Stimulated activated CD8-positive, alpha-beta memory T cell treated with anti-CD3 and anti-CD28 coated beads, Interleukin-2, amount 100 ng/mL, for 48 hours (primary cell): Measurements from ENCODE around the gene ACP3.
"Not testable (repeated sequence)": the region's sequence is repeated elsewhere in the genome, so short reads cannot be mapped to it uniquely, and the experiment has no call there.

Source experiments
- DNase-seq, 2 donors: peaks; one replicate each; pipeline ENCODE4 v3.0.0-alpha.2; 2020; ENCODE audit warnings: low read depth in 2 of 2

ACP3 gene

GRCh38 chr3:132360717-132361116 lies 43.5 kb downstream of the ACP3 start:
- no peak for DNase-seq

GRCh38 chr3:132362329-132362728 lies 45.1 kb downstream of the ACP3 start:
- DNase-seq: no peak

- DNase-seq: no peak
Measured at GRCh38 chr3:132368515-132368914, 51.3 kb downstream of the ACP3 start.

GRCh38 chr3:132368962-132369361 lies 51.8 kb downstream of the ACP3 start:
- no peak for DNase-seq

GRCh38 chr3:132376945-132377354 lies 59.7 kb downstream of the ACP3 start:
- not testable (repeated sequence) for DNase-seq

- DNase-seq: no peak
Measured at GRCh38 chr3:132378048-132378762, 61.0 kb downstream of the ACP3 start.

- DNase-seq: no peak
Measured at GRCh38 chr3:132378846-132379245, 61.6 kb downstream of the ACP3 start.

GRCh38 chr3:132380920-132381319 lies 63.7 kb downstream of the ACP3 start:
- DNase-seq: no peak

- no peak for DNase-seq
Measured at GRCh38 chr3:132381348-132381944, 64.2 kb downstream of the ACP3 start.

GRCh38 chr3:132382267-132382666 lies 65.1 kb downstream of the ACP3 start:
- DNase-seq: no peak

- DNase-seq: no peak
Measured at GRCh38 chr3:132382688-132383194, 65.5 kb downstream of the ACP3 start.

- DNase-seq: no peak
Measured at GRCh38 chr3:132386259-132386658, 69.1 kb downstream of the ACP3 start.

- not testable (repeated sequence) for DNase-seq
Measured at GRCh38 chr3:132392675-132393074, 75.5 kb downstream of the ACP3 start.

GRCh38 chr3:132394320-132394719 lies 77.1 kb downstream of the ACP3 start:
- no peak for DNase-seq

- DNase-seq: no peak
Measured at GRCh38 chr3:132395126-132395525, 77.9 kb downstream of the ACP3 start.

- DNase-seq: no peak
Measured at GRCh38 chr3:132396255-132396654, 79.0 kb downstream of the ACP3 start.

- not testable (repeated sequence) for DNase-seq
Measured at GRCh38 chr3:132396776-132397175, 79.6 kb downstream of the ACP3 start.

GRCh38 chr3:132399054-132399929 lies 82.1 kb downstream of the ACP3 start:
- no peak for DNase-seq

- DNase-seq: no peak
Measured at GRCh38 chr3:132401255-132401654, 84.0 kb downstream of the ACP3 start.

GRCh38 chr3:132404276-132404675 lies 87.1 kb downstream of the ACP3 start:
- no peak for DNase-seq

- no peak for DNase-seq
Measured at GRCh38 chr3:132405188-132405587, 88.0 kb downstream of the ACP3 start.

- DNase-seq: no peak
Measured at GRCh38 chr3:132405609-132406299, 88.5 kb downstream of the ACP3 start.
